Measurements from ENCODE around the gene RANBP3L.
"Not testable (repeated sequence)": the region's sequence is repeated elsewhere in the genome, so short reads cannot be mapped to it uniquely, and the experiment has no call there.

Gene RANBP3L

DNA sequence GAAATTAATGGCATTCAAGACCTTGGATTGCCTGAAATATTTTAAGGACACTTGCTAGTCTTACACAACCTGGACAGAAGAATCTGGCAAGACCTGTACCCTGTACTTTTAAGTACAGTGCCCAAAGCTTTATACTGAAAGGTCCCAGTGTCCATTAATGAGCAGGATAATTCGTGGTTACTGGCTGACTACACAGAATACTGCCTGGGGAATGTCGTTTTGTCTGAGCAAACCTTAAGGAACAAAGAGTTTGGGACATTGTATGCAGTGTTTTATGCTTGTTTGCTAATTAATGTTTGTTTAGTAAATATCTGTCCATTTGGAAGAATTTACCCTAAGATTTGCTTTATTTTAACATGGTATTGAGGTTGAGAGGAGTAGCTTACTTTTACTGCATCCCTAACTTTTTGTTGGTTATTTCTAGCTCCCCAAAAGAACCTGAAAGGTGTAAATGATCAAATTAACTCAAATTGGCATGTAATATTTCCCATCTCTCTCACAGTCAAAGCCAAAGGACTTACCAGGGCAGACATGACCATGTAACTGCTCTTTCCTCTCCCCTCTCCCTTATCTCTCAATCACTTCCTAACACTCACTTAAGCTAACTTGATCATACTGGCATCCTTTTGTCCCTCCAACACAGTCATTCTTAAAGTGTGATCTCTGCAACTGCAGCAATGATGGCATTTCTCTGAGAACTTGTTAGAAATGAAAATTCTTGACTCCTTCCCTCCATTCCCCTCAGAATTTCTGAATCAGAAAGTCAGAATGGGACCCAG lies 15.7 kb downstream of the RANBP3L start:
- DNase-seq (ENCODE audit: low read depth in 2 of 2): no peak

DNA sequence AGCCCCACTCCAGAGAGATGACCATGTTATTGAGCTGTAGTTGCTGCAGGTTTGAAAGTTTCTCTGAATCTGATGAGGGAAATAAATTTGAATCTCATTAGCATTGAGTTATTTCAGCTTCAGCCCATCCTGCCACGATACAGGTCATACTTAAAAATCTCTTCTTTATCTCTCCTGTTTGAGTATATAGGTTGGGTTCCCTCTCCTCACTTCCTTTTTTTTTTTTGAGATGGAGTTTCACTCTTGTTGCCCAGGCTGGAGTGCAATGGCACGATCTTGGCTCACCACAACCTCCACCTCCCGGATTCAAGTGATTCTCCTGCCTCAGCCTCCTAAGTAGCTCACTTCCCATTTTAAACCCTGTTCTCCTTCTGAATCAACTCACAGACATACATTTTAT lies 17.9 kb downstream of the RANBP3L start:
- DNase-seq (ENCODE audit: low read depth in 2 of 2): not testable (repeated sequence)

DNA sequence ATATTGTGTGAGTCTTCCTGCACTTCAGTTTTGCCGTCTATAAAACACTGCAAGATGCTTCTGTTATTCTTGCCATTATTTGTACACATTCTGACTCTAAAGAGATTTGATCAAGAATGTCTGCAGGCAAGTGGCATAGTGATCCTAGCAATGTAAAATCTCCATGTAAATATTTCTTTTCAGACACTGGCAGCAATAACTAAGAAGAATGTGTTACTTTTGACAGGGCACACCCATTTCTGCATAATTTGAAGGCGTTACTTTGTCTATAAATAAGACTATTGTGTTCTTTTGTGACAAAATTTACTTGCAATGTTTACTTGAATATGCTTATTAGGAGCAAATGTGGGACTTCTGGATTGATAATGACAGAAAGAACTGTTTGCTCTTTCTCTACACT lies 20.1 kb downstream of the RANBP3L start:
- DNase-seq (ENCODE audit: low read depth in 2 of 2): no peak

- no peak for DNase-seq (ENCODE audit: low read depth in 2 of 2)
Observed at GRCh38 chr5:36279054-36279698, 22.5 kb downstream of the RANBP3L start.

- no peak for DNase-seq (ENCODE audit: low read depth in 2 of 2)
Observed at GRCh38 chr5:36277521-36278176, 24.1 kb downstream of the RANBP3L start.

DNA sequence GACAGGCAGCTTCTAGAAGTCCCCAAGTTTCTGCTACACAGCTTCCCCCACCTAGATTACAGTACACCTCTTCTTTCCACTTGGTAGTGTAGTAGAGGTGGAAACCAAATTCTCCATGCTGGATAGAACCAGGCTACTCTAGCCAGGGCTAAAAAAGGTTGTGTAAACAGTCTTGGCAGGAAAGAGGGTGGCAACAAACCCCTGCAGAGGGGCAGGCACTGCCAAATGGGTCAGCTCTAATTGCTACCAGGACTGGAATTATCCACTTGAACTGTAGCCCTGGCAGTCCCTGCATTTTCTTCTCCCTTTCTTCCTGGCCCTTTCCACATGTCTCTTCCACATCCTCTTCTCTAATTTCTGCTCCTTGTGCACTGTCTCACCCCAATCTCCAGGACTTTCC lies 24.8 kb downstream of the RANBP3L start:
- DNase-seq (ENCODE audit: low read depth in 2 of 2): no peak

DNA sequence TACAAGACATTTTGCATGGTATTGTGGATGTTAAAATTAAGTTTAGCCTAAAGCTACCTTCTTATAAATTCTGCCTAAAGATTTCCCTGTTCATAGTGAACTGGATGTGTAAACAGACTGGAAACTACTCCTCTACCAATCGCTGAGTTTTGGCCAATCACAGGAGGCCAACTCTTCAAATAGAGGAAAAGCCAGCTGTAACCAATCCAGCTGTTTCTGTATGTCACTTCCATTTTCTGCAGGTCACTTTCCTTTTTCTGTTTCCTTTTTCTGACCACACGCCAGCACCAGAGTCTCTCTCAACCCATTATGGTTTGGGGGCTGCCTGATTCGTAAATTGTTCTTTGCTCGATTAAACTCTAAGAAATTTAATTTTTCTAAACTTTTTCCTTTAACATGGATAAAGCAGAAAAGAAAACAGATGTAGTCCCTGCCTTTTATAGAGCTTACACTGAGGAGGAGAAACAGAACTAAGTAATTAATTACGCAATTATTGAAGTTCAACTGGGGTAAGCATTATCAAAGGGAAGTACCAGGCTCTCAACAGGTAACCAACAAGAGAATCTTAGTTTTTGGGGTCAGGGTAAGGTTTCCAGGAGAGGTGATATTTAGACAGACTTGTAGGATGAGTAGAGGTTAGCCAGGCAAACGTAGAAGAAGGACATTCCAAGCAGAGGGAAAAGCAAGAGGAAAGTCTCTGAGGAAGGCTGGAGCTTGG lies 27.7 kb downstream of the RANBP3L start:
- no peak for DNase-seq (ENCODE audit: low read depth in 2 of 2)

DNA sequence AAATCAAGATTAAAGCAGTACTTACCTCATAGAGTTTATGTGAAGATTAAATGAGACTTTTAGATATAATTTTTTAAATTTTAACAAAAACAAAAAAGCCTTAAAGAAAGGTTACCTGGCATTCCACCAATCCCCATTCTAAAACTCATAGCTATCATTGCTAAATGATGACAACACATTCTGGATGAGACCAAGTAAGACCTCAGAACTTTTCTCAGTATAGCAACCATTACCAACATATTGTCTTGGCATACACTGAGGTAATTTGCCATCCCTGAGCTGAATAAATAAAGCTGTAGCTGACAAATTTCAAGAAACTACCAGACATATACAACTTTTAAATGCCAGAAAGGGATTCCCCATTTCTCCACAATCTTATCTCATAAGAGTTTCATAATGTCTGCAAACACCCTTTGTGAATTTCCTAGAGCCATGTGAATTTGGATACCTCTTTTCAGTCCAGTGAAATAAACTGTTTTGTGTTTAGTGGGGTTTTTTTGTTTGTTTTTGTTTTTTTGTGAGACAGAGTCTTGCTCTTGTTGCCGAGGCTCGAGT lies 29.5 kb downstream of the RANBP3L start:
- no peak for DNase-seq (ENCODE audit: low read depth in 2 of 2)

GRCh38 chr5:36270876-36271575 lies 30.7 kb downstream of the RANBP3L start:
- DNase-seq (ENCODE audit: low read depth in 2 of 2): no peak

- no peak for DNase-seq (ENCODE audit: low read depth in 2 of 2)
Observed at GRCh38 chr5:36270175-36270574, 31.5 kb downstream of the RANBP3L start.

GRCh38 chr5:36269478-36269877 lies 32.2 kb downstream of the RANBP3L start:
- DNase-seq (ENCODE audit: low read depth in 2 of 2): no peak

DNA sequence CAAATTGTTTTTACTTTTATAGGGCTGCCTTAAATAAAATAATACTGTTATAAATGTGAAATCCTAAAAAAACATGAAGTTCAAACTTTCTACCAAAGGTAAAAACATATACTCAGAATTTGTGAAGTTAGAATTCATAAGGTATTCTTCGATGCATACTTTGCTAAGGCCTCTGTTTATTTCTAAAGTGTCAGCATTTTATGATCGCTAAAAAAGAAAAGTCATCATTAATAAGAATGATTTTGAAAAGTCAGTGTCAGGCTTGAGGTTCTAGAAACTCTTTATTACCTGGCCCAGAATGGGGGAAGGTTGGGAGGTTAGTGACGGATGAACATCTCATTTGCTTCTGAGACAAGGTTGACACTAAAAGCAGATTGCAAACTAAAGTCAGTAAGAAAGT lies 33.8 kb downstream of the RANBP3L start:
- no peak for DNase-seq (ENCODE audit: low read depth in 2 of 2)

GRCh38 chr5:36264202-36264760 lies 37.4 kb downstream of the RANBP3L start:
- DNase-seq (ENCODE audit: low read depth in 2 of 2): no peak

GRCh38 chr5:36261186-36261585 lies 40.5 kb downstream of the RANBP3L start:
- DNase-seq (ENCODE audit: low read depth in 2 of 2): no peak

DNA sequence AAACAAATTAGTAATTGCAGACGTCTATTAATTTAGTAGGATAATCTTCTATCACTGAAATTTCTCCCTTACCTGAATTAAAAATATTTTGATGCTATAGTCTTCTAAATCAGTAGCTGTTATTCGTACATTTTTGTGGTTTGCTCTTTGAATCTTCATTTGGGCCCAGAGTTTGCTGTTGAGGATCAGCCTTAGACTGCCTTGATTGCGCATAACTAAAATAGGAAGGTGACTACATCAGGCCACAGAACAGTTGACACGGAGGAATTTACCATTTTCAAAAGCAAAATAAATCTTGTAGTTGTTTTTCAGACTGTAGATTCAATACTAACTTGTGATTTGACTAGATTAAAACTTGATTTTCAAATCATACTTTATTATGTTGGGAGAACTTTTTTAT lies 48.1 kb downstream of the RANBP3L start:
- DNase-seq (ENCODE audit: low read depth in 2 of 2): no peak

DNA sequence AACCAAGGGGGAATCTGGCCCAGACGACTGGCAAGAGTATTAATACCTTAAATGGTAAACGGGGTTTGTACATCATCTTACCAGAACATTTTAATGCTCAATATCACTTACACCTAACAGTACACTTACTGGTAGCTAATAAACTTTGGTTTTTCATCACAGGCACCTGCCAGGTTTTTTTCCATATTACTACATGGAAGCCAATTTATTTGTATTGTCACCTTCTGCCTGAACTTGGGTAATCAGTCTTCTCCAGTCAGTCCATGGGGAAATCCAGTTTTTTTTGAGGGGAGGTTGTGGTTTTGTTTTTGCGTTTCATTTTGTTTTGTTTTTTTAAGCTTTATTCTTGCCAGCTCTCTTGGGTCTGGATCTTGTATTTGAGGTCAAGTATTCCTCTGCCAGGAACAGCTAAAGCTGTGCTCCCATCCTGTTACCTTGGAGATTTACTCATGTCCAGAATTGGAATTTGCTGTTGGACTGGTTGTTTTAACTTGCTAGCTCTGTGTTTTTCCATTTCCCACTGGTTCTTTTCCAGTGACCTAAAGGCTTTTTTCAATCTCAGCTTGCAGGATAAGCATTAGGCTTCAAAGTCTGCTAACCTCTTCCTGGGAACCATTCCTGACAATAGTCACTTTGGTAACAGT lies 48.9 kb downstream of the RANBP3L start:
- DNase-seq (ENCODE audit: low read depth in 2 of 2): no peak

GRCh38 chr5:36251218-36251617 lies 50.5 kb downstream of the RANBP3L start:
- no peak for DNase-seq (ENCODE audit: low read depth in 2 of 2)

DNA sequence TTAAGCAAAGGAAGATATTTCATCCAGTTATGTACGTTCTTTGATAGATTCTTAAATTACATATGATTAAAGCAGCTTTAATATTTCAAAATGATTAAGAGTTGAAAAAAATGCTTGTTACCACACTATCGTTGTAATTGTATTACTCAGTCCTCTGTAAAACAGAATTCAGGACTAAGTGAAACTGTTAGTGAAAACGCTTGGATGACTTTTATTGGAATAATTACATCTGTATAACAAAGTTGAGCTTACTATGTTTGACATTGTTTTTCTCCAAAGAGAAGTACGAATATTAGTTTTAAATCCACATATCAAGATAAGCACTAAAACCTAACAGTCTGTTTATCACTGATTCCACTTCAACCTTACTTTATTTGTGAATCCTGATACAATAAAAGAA lies 51.3 kb downstream of the RANBP3L start:
- DNase-seq (ENCODE audit: low read depth in 2 of 2): no peak

GRCh38 chr5:36246036-36246800 lies 55.5 kb downstream of the RANBP3L start:
- DNase-seq (ENCODE audit: low read depth in 2 of 2): no peak

- no peak for DNase-seq (ENCODE audit: low read depth in 2 of 2)
Observed at GRCh38 chr5:36244076-36244475, 57.6 kb downstream of the RANBP3L start.
